Stimulated activated CD4-positive, alpha-beta T cell treated with anti-CD3 and anti-CD28 coated beads, Interleukin-15, amount 100 ng/mL, for 24 hours (primary cell): ENCODE results near the gene SLC12A7.

ENCODE experiments used
- DNase-seq: peaks from one replicate; pipeline ENCODE4 v3.0.0-alpha.2; 2020

Gene SLC12A7

DNA sequence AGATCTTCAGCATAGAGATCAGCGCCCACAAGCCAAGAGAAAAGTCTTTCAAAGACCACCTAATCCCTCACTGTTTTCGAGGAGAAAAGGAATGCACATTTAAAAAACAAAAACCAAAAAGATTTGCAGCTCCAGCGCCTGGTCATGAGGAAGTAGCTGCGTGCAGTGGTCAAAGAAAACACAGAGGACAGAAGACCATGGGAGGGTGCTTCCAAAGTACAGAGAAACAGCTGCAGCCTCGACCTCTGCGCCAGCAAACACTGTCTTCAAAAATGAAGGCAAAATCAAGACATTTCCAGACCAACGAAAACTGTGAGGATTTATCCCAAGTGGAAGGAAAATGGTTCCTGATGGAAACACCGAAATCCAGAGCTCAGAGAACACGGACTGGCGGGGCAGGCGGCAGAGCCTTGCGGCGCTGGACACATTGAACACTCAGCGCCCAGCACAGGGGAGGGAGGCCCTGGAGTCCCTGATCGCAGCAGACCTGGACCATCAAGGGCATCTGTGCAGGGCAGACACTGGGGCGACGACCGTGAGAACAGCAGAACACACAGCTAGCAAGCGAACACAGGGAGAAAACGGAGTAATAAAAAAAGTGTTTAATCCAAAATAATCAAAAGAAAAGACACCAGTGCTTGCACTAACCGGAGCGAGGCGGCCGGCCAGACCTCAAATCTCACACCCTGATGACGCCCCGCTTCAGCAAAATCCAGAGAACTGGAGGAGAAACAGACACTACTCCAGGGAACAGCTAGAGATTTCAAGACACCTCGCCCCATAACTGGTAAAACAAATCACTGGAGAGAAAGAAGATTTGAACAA, 12.6 kb upstream of the SLC12A7 start:
- DNase-seq: no peak

GRCh38 chr5:1123418-1124147, 11.7 kb upstream of the SLC12A7 start:
- no peak for DNase-seq

- DNase-seq: no peak
Measured at GRCh38 chr5:1122511-1123294, 10.8 kb upstream of the SLC12A7 start.

GRCh38 chr5:1121891-1122290, 10.0 kb upstream of the SLC12A7 start:
- DNase-seq: no peak

DNA sequence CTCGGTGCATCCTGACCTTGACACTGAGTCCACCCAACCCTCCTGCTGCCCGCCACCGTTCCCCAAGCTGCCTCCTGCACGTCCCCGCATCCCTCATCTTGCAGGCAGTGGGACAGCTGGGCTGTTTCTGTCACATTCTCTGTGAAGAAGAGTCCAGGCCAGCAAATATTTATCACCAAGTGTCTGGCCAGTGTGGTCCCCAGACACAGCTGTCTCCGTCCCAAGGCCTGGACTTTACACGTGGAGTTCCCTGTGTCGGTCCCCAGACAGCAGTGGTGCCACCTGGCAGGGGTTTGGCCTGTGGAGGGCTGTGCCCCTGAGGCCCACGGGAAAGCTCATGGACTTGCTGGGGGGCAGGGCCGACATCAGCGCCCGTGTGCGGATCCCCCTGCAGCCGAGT, 9.2 kb upstream of the SLC12A7 start:
- DNase-seq: no peak

DNA sequence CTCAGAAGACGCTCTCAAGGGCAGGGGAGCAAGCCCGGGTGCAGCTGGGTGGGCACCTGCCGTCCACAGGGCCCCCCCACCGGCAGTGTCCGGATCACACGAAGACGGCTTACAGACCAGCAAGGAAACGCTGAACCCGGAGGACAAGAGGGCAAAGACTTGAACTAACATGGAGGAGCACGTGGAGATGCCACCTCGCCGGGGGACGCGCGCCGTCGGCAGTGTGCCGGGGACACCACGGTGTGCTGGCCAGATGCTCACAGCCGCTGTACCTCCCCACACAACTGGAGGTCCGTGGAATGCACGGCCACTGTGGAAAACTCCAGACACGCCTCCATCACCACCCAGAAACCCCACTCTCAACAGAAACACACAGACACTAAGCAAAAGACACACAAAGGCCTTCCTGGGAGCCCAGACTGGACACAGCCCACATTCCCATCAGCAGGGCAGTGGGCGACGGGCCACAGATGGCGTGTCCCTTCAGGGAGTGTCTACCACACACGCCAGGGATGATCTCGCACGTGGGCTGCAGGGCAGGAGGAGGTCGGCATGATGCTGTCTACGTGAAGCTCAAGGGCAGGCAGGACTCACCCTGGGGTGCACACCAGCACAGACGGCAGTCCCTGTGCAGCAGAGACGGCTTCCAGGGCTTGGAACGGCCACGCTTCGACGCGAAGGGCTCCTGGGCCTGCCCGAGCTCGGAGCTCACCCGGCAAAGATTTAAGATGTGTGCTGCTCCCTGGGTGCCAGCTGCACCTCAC, 8.6 kb upstream of the SLC12A7 start:
- no peak for DNase-seq

- DNase-seq: no peak
Measured at GRCh38 chr5:1119312-1119831, 7.5 kb upstream of the SLC12A7 start.

GRCh38 chr5:1118738-1119137, 6.9 kb upstream of the SLC12A7 start:
- DNase-seq: no peak

DNA sequence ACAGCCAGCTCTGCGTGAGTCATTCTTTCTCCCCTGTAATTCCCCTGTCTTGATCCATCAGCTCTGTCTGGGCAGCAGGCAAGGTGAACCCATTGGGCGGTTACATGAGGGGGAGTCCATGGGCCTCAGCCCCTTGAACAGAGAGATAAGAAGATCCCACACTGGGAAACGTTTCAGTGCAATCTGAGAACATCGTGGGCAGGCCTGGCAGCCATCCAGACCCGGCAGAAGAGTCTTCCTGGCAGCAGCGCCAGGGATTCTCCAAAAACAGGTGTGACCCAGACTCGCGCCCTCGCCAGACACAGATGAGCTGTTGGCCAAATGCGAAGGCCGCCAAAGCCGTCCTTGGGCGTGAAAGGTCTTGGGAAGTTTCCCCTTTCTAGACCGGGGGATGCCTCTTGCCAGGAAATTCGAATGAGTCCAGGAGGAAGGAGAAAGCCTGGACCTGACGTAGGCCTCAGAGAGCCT, 6.4 kb upstream of the SLC12A7 start:
- no peak for DNase-seq

- DNase-seq: no peak
Measured at GRCh38 chr5:1116977-1117376, 5.1 kb upstream of the SLC12A7 start.

DNA sequence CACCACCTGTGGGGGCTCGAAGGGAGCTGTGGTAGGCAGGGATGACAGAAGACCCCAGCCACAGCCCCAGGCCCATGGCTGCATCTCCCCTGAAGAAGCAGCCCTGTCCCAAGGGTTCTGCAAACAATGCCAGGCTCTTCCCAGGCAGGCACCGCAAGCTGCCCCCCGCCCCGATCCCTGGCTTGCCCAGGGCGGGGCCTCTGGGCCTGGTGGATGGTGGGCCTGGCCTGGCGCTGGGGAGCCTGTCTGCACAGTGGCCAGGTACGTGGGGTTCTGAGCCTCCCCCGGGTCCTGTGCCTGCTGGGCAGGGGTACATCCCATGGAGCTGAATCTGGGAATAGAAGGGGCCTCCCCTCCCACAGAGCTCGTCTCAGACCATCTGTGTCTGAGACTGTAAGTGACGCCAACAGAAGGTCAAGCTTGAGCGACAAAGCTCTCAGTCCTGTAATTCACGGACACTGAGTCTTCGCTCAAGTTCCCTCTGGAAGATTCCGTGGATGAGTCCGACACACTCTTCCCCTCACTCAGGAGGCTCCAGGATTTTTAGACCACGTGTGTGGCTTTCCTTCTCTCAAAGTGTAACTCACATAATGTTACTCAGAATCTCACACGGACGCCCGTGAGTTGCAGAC, 4.4 kb upstream of the SLC12A7 start:
- DNase-seq: no peak

- no peak for DNase-seq
Measured at GRCh38 chr5:1115123-1115815, 3.4 kb upstream of the SLC12A7 start.

- DNase-seq: no peak
Measured at GRCh38 chr5:1113805-1114586, 2.1 kb upstream of the SLC12A7 start.

DNA sequence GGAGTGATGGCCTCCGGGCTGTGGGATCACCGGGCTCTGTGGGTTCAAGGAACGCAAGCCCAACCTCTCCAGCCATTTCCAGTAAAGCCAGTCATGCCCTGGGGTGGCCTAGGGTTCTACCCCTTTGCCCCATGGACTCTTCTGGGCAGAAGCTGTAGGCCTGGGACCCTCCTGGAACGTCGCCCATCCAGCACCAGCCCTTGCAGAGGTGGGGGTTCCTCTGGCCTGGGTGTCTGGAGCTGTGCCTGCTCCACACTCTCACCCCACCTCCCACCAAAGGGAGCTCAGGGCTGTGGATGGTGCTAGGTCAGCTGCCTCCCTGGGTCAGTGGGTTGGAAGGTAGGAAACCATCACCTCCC, 1.4 kb upstream of the SLC12A7 start:
- no peak for DNase-seq

DNA sequence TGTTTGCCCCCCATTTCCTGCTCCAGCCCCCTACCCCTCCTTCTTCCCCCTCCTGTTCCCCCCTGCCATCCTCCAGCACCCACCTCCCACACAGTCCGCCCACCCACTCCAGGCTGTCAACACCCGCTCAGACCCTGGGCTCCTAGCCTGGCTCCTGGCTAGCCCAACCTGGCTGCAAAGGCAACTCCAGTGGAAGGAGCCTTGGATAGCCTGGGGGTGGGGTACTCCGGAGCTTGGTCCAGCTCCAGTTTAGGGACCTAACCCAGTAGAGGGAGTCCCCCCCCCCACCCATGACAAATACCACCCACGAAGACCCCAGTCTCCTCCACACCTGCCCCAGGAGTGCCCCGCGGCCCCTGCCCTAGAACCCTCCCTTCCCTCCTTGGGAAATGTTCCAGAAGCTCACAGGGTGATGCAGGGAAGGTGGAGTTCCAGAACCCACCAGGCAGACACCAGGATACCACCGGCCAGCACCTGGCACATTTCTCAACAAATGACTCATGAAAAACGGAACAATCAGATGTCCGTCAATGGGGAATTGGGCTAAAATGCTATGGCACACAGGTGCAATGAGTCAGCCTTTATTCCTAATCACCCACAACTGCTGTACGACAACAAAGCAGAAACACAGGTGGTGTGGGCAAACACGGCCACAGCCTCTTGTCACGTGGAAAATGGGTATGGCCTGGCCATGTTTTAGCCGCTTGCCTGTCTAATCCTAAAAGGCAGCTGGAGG, 901 bp upstream of the SLC12A7 start:
- no peak for DNase-seq

DNA sequence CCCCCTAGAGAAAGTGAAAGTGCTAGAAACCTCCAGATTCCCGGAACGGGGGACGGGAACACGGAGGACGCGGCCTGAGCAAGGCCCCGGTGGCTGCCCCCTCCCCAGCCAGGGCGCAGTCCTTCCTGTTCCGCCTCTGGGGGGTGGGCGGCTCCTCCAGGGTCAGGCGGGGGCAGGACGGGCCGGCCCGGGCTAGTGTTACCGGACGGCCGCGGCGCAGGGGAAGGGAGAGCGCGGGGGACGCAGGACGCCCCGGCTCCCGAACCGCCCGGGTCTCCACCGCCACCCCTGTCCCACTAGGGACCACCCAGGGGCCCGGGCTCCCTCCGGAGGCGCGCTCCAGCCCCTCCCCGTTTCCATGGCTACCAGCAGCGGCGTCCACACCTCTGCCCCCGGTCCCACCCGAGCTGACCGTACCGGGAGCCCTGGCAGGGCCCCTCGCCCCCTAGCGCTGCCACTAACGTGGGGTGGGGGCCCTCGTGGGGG, 579 bp downstream of the SLC12A7 start:
- peak; percentile 48 for DNase-seq

- DNase-seq: peak; percentile 31
Measured at GRCh38 chr5:1110307-1111240, 1.3 kb downstream of the SLC12A7 start.

GRCh38 chr5:1109542-1110306, 2.1 kb downstream of the SLC12A7 start:
- DNase-seq: no peak
